GM06990 (cell line): ENCODE measurements around the gene USP53.

Experiments used
- DNase-seq: peaks from one replicate; pipeline ENCODE4 v3.0.0-alpha.2; 2011; ENCODE audit not compliant: insufficient read length; ENCODE audit errors: extremely low read depth
- H3K27me3 ChIP-seq: replicated peaks from 2 replicates; pipeline ENCODE4 v1.6.0; 2011; ENCODE audit warnings: low read length; ENCODE audit not compliant: control insufficient read depth, insufficient read depth
- H3K36me3 ChIP-seq: 2 replicates; pipeline ENCODE4 v1.5.1; 2011; ENCODE audit warnings: low read length; ENCODE audit not compliant: control insufficient read depth, insufficient read depth
- H3K4me3 ChIP-seq: replicated peaks from 2 replicates; pipeline ENCODE4 v1.5.1; 2011; ENCODE audit warnings: low read depth, mild to moderate bottlenecking, control low read depth, low read length
- CTCF ChIP-seq: IDR thresholded peaks from 2 replicates; pipeline ENCODE4 v1.5.1; 2011; ENCODE audit warnings: low read length, control low read depth, mild to moderate bottlenecking, inconsistent platforms; ENCODE audit not compliant: insufficient read depth, poor library complexity, severe bottlenecking

The USP53 gene

GRCh38 chr4:119296356-119296755 is 83.8 kb downstream of the USP53 start:
- no peak for TF ChIP-seq CTCF
- no peaks in the 10 kb centered on the region; the same call in 1 of the 2 replicates for H3K36me3 ChIP-seq
- DNase-seq = no peak
- H3K4me3 ChIP-seq = no peak overlapping the region
- H3K27me3 ChIP-seq = no peaks in the 10 kb centered on the region

- no peak for TF ChIP-seq CTCF
- DNase-seq = no peak
- Histone ChIP-seq H3K27me3 (no peaks in the 10 kb centered on the region), H3K36me3 (no peaks in the 10 kb centered on the region; the same call in 1 of the 2 replicates), H3K4me3 (no peak overlapping the region)
These were observed 85.3 kb downstream of the USP53 start for GRCh38 chr4:119297795-119298194.

- no peak for TF ChIP-seq CTCF
- no peak for DNase-seq
- Histone ChIP-seq H3K4me3 (peak overlapping the region; percentile 92), H3K36me3 (no peaks in the 10 kb centered on the region), H3K27me3 (no peaks in the 10 kb centered on the region)
These were observed 86.8 kb downstream of the USP53 start for GRCh38 chr4:119299260-119299671.

GRCh38 chr4:119299741-119300100 is 87.2 kb downstream of the USP53 start:
- no peaks in the 10 kb centered on the region for H3K27me3 ChIP-seq
- H3K4me3 ChIP-seq = peak overlapping the region; percentile 92
- DNase-seq = peak; percentile 13
- TF ChIP-seq CTCF = no peak
- H3K36me3 ChIP-seq = no peaks in the 10 kb centered on the region

GRCh38 chr4:119300101-119300978 is 87.8 kb downstream of the USP53 start:
- H3K4me3 ChIP-seq = peak overlapping the region; percentile 92
- H3K36me3 ChIP-seq = no peaks in the 10 kb centered on the region
- no peaks in the 10 kb centered on the region for H3K27me3 ChIP-seq
- peak; percentile 97 for DNase-seq
- TF ChIP-seq CTCF = peak; percentile 20
